HepG2 (cell line): Measurements from ENCODE around the gene CALY.

Experiments used
- BRD4 ChIP-seq: sonication (generic); formaldehyde crosslinking; IDR thresholded peaks from 2 replicates; pipeline ENCODE4 v1.4.0; 2020; ENCODE audit warnings: missing genetic modification reagents
- CTCF ChIP-seq: sonication (generic); formaldehyde crosslinking; IDR thresholded peaks from 2 replicates; pipeline ENCODE4 v1.5.0; 2020; ENCODE audit warnings: mild to moderate bottlenecking, missing genetic modification reagents, moderate library complexity
- MAX ChIP-seq: IDR thresholded peaks from 2 replicates; pipeline ENCODE4 v1.6.1; 2012; ENCODE audit warnings: inconsistent platforms
- SUZ12 ChIP-seq: fragments of 150-350 bp; IDR thresholded peaks from 2 replicates; pipeline ENCODE4 v1.6.1; 2014; ENCODE audit warnings: low read depth, low read length
- TCF7L2 ChIP-seq: IDR thresholded peaks from 2 replicates; pipeline ENCODE4 v1.6.1; 2011; ENCODE audit warnings: mild to moderate bottlenecking, low read depth, low read length, moderate library complexity
- ZBTB46 ChIP-seq: sonication (generic); formaldehyde crosslinking; IDR thresholded peaks from 2 replicates; pipeline ENCODE4 v1.4.0; 2020; ENCODE audit warnings: mild to moderate bottlenecking, missing genetic modification reagents, borderline replicate concordance
- ZNF274 ChIP-seq: sonication (generic); formaldehyde crosslinking; IDR thresholded peaks from 2 replicates; pipeline ENCODE4 v1.5.1; 2020; ENCODE audit warnings: mild to moderate bottlenecking, missing genetic modification reagents
- ZNF367 ChIP-seq: sonication (generic); formaldehyde crosslinking; IDR thresholded peaks from 2 replicates; pipeline ENCODE4 v1.4.0; 2020; ENCODE audit warnings: missing genetic modification reagents, borderline replicate concordance
- ZNF614 ChIP-seq: IDR thresholded peaks from 2 replicates; pipeline ENCODE4 v1.6.1; 2018; ENCODE audit warnings: missing biosample characterization, missing genetic modification reagents, inconsistent platforms, borderline replicate concordance
- TF ChIP-seq, protein P1 (sequence below): sonication (generic); formaldehyde crosslinking; IDR thresholded peaks from 2 replicates; pipeline ENCODE4 v1.5.0; 2020; ENCODE audit warnings: mild to moderate bottlenecking, low read depth, missing genetic modification reagents, borderline replicate concordance

DNA sequence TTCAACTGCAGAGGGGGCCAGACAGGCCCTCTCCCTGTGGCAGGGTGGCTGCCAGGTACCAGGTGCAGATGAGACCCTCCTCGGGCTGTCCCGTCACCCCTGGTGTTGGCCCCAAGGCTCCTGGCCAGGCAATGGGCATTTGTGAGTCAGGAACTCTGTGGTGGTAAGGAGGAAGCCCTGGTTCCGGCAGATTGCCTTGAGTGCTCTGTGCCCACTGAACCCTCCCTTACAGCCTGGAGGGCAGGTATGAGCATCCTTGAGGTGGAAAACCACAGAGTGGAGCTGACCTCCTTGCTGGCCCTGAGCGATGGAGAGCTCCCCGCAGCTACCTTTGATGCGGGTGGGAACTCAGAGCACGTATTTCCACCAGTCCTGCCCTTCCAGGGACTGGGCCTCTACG, 44.3 kb upstream of the CALY start:
- no peak for TF ChIP-seq CTCF
- TF ChIP-seq SUZ12, result no peak
- no peak for TF ChIP-seq ZNF614
- TF ChIP-seq ZNF367 (CRISPR knock-in tag), result no peak
- TF ChIP-seq TCF7L2, result no peak
- TF ChIP-seq ZBTB46, result no peak
- no peak for TF ChIP-seq MAX
- no peak for TF ChIP-seq BRD4
- no peak for TF ChIP-seq ZNF274
- TF ChIP-seq, protein P1, sequence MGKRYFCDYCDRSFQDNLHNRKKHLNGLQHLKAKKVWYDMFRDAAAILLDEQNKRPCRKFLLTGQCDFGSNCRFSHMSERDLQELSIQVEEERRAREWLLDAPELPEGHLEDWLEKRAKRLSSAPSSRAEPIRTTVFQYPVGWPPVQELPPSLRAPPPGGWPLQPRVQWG (CRISPR knock-in tag), result no peak
